H9 (cell line): Measurements from ENCODE around the gene BMP7. TPM values are rescaled to one million over a fixed set of nuclear protein-coding genes. Genes with fewer than 3 reads are reported as not detected.

Source experiments
- DNase-seq: peaks from one replicate; pipeline ENCODE4 v3.0.0-alpha.2; 2017
- H2AFZ ChIP-seq: one replicate; pipeline ENCODE4 v1.6.1; 2013; ENCODE audit warnings: mild to moderate bottlenecking, low read length, control low read depth, moderate library complexity
- H2AK5ac ChIP-seq: 2 replicates; pipeline ENCODE4 v1.6.1; 2013; ENCODE audit warnings: low read length, control low read depth, mixed read lengths; ENCODE audit not compliant: insufficient read length
- H2BK120ac ChIP-seq: one replicate; pipeline ENCODE4 v1.6.1; 2013; ENCODE audit warnings: low read depth, mild to moderate bottlenecking, low read length, control low read depth, inconsistent platforms; ENCODE audit not compliant: poor library complexity, severe bottlenecking
- H2BK12ac ChIP-seq: 2 replicates; pipeline ENCODE4 v1.6.1; 2013; ENCODE audit warnings: low read length, control low read depth, mixed read lengths, low read depth; ENCODE audit not compliant: insufficient read length
- H2BK15ac ChIP-seq: 2 replicates; pipeline ENCODE4 v1.6.1; 2013; ENCODE audit warnings: low read depth, low read length, control low read depth
- H2BK20ac ChIP-seq: one replicate; pipeline ENCODE4 v1.6.1; 2013; ENCODE audit warnings: low read depth, mild to moderate bottlenecking, low read length, control low read depth, inconsistent platforms; ENCODE audit not compliant: poor library complexity, severe bottlenecking
- H2BK5ac ChIP-seq: 2 replicates; pipeline ENCODE4 v1.6.1; 2013; ENCODE audit warnings: low read length, control low read depth, mixed read lengths; ENCODE audit not compliant: insufficient read length
- H3K14ac ChIP-seq: 2 replicates; pipeline ENCODE4 v1.6.1; 2013; ENCODE audit warnings: low read length, control low read depth; ENCODE audit not compliant: insufficient read depth
- H3K18ac ChIP-seq: 2 replicates; pipeline ENCODE4 v1.6.1; 2013; ENCODE audit warnings: low read depth, mild to moderate bottlenecking, mixed read lengths, low read length, control low read depth; ENCODE audit not compliant: insufficient read length
- H3K23ac ChIP-seq: 2 replicates; pipeline ENCODE4 v1.6.1; 2013; ENCODE audit warnings: low read length, control low read depth, mixed read lengths, low read depth; ENCODE audit not compliant: insufficient read length
- H3K23me2 ChIP-seq: 2 replicates; pipeline ENCODE4 v1.6.1; 2013; ENCODE audit warnings: low read depth, mild to moderate bottlenecking, mixed read lengths, low read length, control low read depth; ENCODE audit not compliant: insufficient read length, poor library complexity, severe bottlenecking
- H3K27ac ChIP-seq: 2 replicates; pipeline ENCODE4 v1.5.1; 2013; ENCODE audit warnings: low read length, control low read depth, mixed read lengths, low read depth; ENCODE audit not compliant: insufficient read length
- H3K27me3 ChIP-seq: 2 replicates; pipeline ENCODE4 v1.6.1; 2013; ENCODE audit warnings: low read length, control low read depth, inconsistent platforms; ENCODE audit not compliant: insufficient read depth
- H3K4ac ChIP-seq: 2 replicates; pipeline ENCODE4 v1.6.1; 2013; ENCODE audit warnings: low read depth, mild to moderate bottlenecking, control low read depth, inconsistent platforms, low read length, moderate library complexity
- H3K4me1 ChIP-seq: 2 replicates; pipeline ENCODE4 v1.6.1; 2013; ENCODE audit warnings: low read length, control low read depth, inconsistent platforms; ENCODE audit not compliant: insufficient read depth
- H3K4me2 ChIP-seq: 2 replicates; pipeline ENCODE4 v1.6.1; 2013; ENCODE audit warnings: low read length, control low read depth, mixed read lengths; ENCODE audit not compliant: insufficient read length, insufficient read depth
- H3K56ac ChIP-seq: 2 replicates; pipeline ENCODE4 v1.6.1; 2013; ENCODE audit warnings: low read depth, mild to moderate bottlenecking, mixed read lengths, low read length, control low read depth; ENCODE audit not compliant: insufficient read length
- H3K79me1 ChIP-seq: 2 replicates; pipeline ENCODE4 v1.6.1; 2013; ENCODE audit warnings: low read depth, mild to moderate bottlenecking, moderate library complexity, low read length, control low read depth, inconsistent platforms; ENCODE audit not compliant: insufficient read depth, poor library complexity, severe bottlenecking
- H3K79me2 ChIP-seq: 2 replicates; pipeline ENCODE4 v1.6.1; 2013; ENCODE audit warnings: low read length, control low read depth, inconsistent platforms; ENCODE audit not compliant: insufficient read depth
- H3K9ac ChIP-seq: 2 replicates; pipeline ENCODE4 v1.6.1; 2013; ENCODE audit warnings: low read length, control low read depth, mixed read lengths; ENCODE audit not compliant: insufficient read length; ENCODE audit errors: extremely low read depth
- H3K9me3 ChIP-seq: one replicate; pipeline ENCODE4 v1.6.1; 2013; ENCODE audit warnings: low read depth, low read length, inconsistent platforms; ENCODE audit not compliant: control insufficient read depth
- H3T11ph ChIP-seq: one replicate; pipeline ENCODE4 v1.6.1; 2013; ENCODE audit warnings: mild to moderate bottlenecking, low read length, control low read depth, inconsistent platforms
- H4K20me1 ChIP-seq: one replicate; pipeline ENCODE4 v1.6.1; 2013; ENCODE audit not compliant: control insufficient read depth, insufficient read length, insufficient read depth
- H4K5ac ChIP-seq: 2 replicates; pipeline ENCODE4 v1.6.1; 2013; ENCODE audit warnings: low read depth, mild to moderate bottlenecking, mixed read lengths, low read length, control low read depth; ENCODE audit not compliant: insufficient read length
- H4K8ac ChIP-seq: replicated peaks from 2 replicates; pipeline ENCODE4 v1.6.1; 2013; ENCODE audit warnings: low read length, control low read depth, mixed read lengths, low read depth; ENCODE audit not compliant: insufficient read length
- H4K91ac ChIP-seq: 2 replicates; pipeline ENCODE4 v1.6.1; 2013; ENCODE audit warnings: low read depth, mild to moderate bottlenecking, moderate library complexity, mixed read lengths, low read length, control low read depth; ENCODE audit not compliant: insufficient read length
- H3K27ac Mint-ChIP-seq, 3 experiments: 2 replicates in 2 of 3; 3 replicates in 1 of 3; pipeline ENCODE4 v1.8.0; 2020 to 2021; ENCODE audit warnings: mixed read lengths in 3 of 3, mild to moderate bottlenecking in 1 of 3, moderate library complexity in 1 of 3
- H3K27me3 Mint-ChIP-seq: 2 replicates; pipeline ENCODE4 v1.8.0; 2021; ENCODE audit warnings: low read depth, mild to moderate bottlenecking, moderate library complexity, mixed read lengths
- H3K36me3 Mint-ChIP-seq, 3 experiments: 2 replicates in 2 of 3; 3 replicates in 1 of 3; pipeline ENCODE4 v1.8.0; 2020 to 2021; ENCODE audit warnings: low read depth in 3 of 3, mixed read lengths in 3 of 3; ENCODE audit not compliant: insufficient read depth in 1 of 3
- H3K4me1 Mint-ChIP-seq, 2 experiments: 2 replicates each; pipeline ENCODE4 v1.8.0; 2020; ENCODE audit warnings: mixed read lengths in 2 of 2
- H3K4me3 Mint-ChIP-seq, 2 experiments: 2 replicates in 1 of 2; 3 replicates in 1 of 2; pipeline ENCODE4 v1.8.0; 2020 to 2021; ENCODE audit warnings: mild to moderate bottlenecking in 2 of 2, mixed read lengths in 2 of 2, moderate library complexity in 1 of 2
- H3K9me3 Mint-ChIP-seq, 2 experiments: 2 replicates in 1 of 2; 3 replicates in 1 of 2; pipeline ENCODE4 v1.8.0; 2020; ENCODE audit warnings: mild to moderate bottlenecking in 2 of 2, mixed read lengths in 2 of 2, moderate library complexity in 1 of 2
- WGBS: extraction: QIAGEN DNeasy Blood & Tissue Kit; methylation state at CpG from one replicate; pipeline ENCODE4 v1.1.7; 2013; ENCODE audit warnings: missing lambda C conversion rate, low lambda C conversion rate, mixed read lengths; ENCODE audit not compliant: insufficient read length; ENCODE audit errors: extremely low coverage; 5-methylcytosine and 5-hydroxymethylcytosine counted together
- total RNA-seq: library from RNA; stranded (reverse); gene quantifications from 2 replicates; pipeline ENCODE4 v1.2.1, GENCODE V29; 2021
- TF ChIP-seq, protein P1 (sequence below): fragments of 200-600 bp; sonication (generic); conservative IDR thresholded peaks from 3 replicates; pipeline ENCODE4 v1.8.0; 2021; ENCODE audit warnings: antibody characterized with exemption, mild to moderate bottlenecking

The BMP7 gene
- total RNA-seq, 1 experiment from 2014 or later, result 17.7 TPM

DNA sequence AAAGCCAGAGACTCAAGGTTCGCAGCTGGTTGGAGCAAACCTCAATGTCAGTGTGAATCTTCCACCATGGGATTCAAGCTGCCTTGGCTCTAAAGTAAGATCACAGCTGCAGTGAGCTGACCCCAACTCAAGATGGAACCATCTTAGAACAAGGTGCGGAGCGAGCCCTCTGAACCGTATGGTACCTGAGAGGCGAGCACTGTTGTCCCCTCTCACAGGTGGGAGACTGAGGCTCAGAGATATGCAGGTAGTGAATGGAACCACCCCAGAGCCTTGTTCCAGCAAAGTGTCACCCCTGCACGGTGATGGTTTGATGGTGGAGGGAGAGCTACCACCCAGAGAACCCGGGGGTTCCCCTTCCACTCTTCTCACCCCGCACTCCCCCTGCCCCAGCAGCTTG, 52.5 kb downstream of the BMP7 start:
- no peak overlapping the region for H2BK5ac ChIP-seq
- peaks cover 28 to 41% of the 10 kb centered on the region in 2 experiments for H3K4me1 Mint-ChIP-seq
- H3K27ac Mint-ChIP-seq, result no peak overlapping the region
- no peak overlapping the region for H4K91ac ChIP-seq
- H3K79me1 ChIP-seq, result no peaks in the 10 kb centered on the region
- no peak overlapping the region for H3T11ph ChIP-seq
- no CpG with 5 or more reads among the region's 8 CpGs for WGBS
- no peaks in the 10 kb centered on the region for H4K20me1 ChIP-seq
- no peaks in the 10 kb centered on the region for H3K36me3 Mint-ChIP-seq
- H3K79me2 ChIP-seq, result no peaks in the 10 kb centered on the region
- no peak overlapping the region for H4K5ac ChIP-seq
- TF ChIP-seq, protein P1, sequence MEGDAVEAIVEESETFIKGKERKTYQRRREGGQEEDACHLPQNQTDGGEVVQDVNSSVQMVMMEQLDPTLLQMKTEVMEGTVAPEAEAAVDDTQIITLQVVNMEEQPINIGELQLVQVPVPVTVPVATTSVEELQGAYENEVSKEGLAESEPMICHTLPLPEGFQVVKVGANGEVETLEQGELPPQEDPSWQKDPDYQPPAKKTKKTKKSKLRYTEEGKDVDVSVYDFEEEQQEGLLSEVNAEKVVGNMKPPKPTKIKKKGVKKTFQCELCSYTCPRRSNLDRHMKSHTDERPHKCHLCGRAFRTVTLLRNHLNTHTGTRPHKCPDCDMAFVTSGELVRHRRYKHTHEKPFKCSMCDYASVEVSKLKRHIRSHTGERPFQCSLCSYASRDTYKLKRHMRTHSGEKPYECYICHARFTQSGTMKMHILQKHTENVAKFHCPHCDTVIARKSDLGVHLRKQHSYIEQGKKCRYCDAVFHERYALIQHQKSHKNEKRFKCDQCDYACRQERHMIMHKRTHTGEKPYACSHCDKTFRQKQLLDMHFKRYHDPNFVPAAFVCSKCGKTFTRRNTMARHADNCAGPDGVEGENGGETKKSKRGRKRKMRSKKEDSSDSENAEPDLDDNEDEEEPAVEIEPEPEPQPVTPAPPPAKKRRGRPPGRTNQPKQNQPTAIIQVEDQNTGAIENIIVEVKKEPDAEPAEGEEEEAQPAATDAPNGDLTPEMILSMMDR, result no peak
- H2AFZ ChIP-seq, result no peak overlapping the region
- no peak overlapping the region for H3K4ac ChIP-seq
- H2BK20ac ChIP-seq, result no peak overlapping the region
- peaks cover 4% of the 10 kb centered on the region; the same call in 1 of the 2 replicates for H3K4me1 ChIP-seq
- H3K27me3 ChIP-seq, result no peaks in the 10 kb centered on the region
- H2BK12ac ChIP-seq, result no peak overlapping the region
- H3K9ac ChIP-seq, result no peak overlapping the region
- no peak for DNase-seq
- no peaks in the 10 kb centered on the region for H3K9me3 Mint-ChIP-seq
- no peak overlapping the region for H3K23ac ChIP-seq
- H2BK15ac ChIP-seq, result no peak overlapping the region
- no peak overlapping the region for H3K4me3 Mint-ChIP-seq
- H3K14ac ChIP-seq, result no peak overlapping the region
- no peaks in the 10 kb centered on the region for H3K23me2 ChIP-seq
- no peak overlapping the region for H3K27ac ChIP-seq
- no peak overlapping the region for H2BK120ac ChIP-seq
- H3K4me2 ChIP-seq, result no peak overlapping the region
- no peaks in the 10 kb centered on the region for H3K9me3 ChIP-seq
- H2AK5ac ChIP-seq, result no peak overlapping the region
- H3K27me3 Mint-ChIP-seq, result peaks cover 16% of the 10 kb centered on the region
- H3K56ac ChIP-seq, result no peak overlapping the region
- H3K18ac ChIP-seq, result no peak overlapping the region
- no peak overlapping the region for H4K8ac ChIP-seq
